Esophagus muscularis mucosa (tissue), 3 donors: ENCODE data around the gene LPO.

ENCODE experiments used
- POLR2A ChIP-seq: fragments of 450-650 bp; IDR thresholded peaks from one replicate; pipeline ENCODE4 v1.6.1; 2017; ENCODE audit warnings: antibody characterized with exemption, moderate library complexity, mild to moderate bottlenecking, low read depth
- TF ChIP-seq, protein P1 (sequence below), 3 experiments: fragments of 200-600 bp in 2 of 3; fragments of 450-650 bp in 1 of 3; sonication (generic) in 2 of 3; IDR thresholded peaks; one replicate each; pipeline ENCODE4 v1.5.1; 2017 to 2019; ENCODE audit warnings: antibody characterized with exemption in 3 of 3, mild to moderate bottlenecking in 2 of 3, moderate library complexity in 1 of 3

GRCh38 chr17:58263773-58264172 lies 25.4 kb downstream of the LPO start:
- TF ChIP-seq POLR2A, result no peak
- TF ChIP-seq, protein P1, sequence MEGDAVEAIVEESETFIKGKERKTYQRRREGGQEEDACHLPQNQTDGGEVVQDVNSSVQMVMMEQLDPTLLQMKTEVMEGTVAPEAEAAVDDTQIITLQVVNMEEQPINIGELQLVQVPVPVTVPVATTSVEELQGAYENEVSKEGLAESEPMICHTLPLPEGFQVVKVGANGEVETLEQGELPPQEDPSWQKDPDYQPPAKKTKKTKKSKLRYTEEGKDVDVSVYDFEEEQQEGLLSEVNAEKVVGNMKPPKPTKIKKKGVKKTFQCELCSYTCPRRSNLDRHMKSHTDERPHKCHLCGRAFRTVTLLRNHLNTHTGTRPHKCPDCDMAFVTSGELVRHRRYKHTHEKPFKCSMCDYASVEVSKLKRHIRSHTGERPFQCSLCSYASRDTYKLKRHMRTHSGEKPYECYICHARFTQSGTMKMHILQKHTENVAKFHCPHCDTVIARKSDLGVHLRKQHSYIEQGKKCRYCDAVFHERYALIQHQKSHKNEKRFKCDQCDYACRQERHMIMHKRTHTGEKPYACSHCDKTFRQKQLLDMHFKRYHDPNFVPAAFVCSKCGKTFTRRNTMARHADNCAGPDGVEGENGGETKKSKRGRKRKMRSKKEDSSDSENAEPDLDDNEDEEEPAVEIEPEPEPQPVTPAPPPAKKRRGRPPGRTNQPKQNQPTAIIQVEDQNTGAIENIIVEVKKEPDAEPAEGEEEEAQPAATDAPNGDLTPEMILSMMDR (IDR thresholded peaks at IDR 0.05), result no peak
